Stimulated activated naive B cell treated with anti-CD40 and anti-IgM and Interleukin-4, amounts not matched to agents 10 μg/mL and 1 μg/mL and 100 μg/mL, for 72 hours (primary cell): ENCODE data around the gene SGK1.

ENCODE experiments used
- ATAC-seq, 2 donors: fragments of 150-1000 bp; cut with Tn5 transposase; replicated peaks; 2 replicates each; pipeline ENCODE4 v1.10.0; 2021; ENCODE audit warnings: moderate library complexity in 1 of 2
- DNase-seq: peaks from one replicate; pipeline ENCODE4 v3.0.0; 2021
- H3K27ac Mint-ChIP-seq: one replicate; pipeline ENCODE4 v1.8.0; 2022; ENCODE audit warnings: mild to moderate bottlenecking, mixed read lengths
- H3K27me3 Mint-ChIP-seq, 2 donors: one replicate each; pipeline ENCODE4 v1.8.0; 2022; ENCODE audit warnings: mixed read lengths in 2 of 2
- H3K36me3 Mint-ChIP-seq, 2 donors: one replicate each; pipeline ENCODE4 v1.8.0; 2022; ENCODE audit warnings: mixed read lengths in 2 of 2, mild to moderate bottlenecking in 1 of 2
- H3K4me1 Mint-ChIP-seq, 2 donors: one replicate each; pipeline ENCODE4 v1.8.0; 2022; ENCODE audit warnings: mixed read lengths in 2 of 2, mild to moderate bottlenecking in 1 of 2
- H3K4me3 Mint-ChIP-seq, 2 donors: one replicate each; pipeline ENCODE4 v1.8.0; 2022; ENCODE audit warnings: mild to moderate bottlenecking in 2 of 2, mixed read lengths in 2 of 2, moderate library complexity in 1 of 2
- H3K9me3 Mint-ChIP-seq, 2 donors: one replicate each; pipeline ENCODE4 v1.8.0; 2022; ENCODE audit warnings: mixed read lengths in 2 of 2, mild to moderate bottlenecking in 1 of 2

Gene SGK1

DNA sequence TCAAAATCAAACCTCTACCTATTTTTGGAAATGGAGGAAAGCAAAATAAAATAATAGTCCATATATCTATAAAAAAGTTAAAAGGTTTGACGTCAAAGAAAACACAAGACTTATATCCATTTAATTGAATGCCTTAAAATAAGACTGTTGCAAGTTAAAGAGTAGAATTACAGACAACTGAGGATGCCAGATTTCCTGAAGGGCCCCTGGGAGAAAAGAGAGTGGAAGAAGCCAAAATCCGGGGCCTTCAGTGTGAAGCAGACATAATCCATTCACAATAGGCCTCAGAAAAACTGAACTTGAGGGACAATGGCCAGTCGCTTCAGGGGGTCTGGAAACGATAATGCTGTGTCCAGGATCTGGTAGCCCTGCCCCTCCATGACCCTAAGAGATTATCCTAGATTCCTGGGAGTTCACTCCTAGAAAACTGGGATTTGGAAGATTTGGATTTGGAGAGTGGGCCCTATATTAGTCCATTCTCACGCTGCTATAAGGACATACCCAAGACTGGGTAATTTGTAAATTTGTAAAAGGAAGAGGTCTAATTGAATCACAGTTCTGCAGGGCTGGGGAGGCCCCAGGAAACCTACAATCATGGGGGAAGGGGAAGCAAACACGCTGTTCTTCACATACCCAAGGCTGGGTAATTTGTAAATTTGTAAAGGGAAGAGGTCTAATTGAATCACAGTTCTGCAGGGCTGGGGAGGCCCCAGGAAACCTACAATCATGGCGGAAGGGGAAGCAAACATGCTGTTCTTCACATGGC, 171.5 kb downstream of the SGK1 start:
- DNase-seq = no peak
- no peak overlapping the region for H3K4me3 Mint-ChIP-seq
- H3K36me3 Mint-ChIP-seq = no peaks in the 10 kb centered on the region
- no peak for ATAC-seq
- H3K27ac Mint-ChIP-seq = no peak overlapping the region
- peaks cover 5 to 6% of the 10 kb centered on the region in 2 donors for H3K9me3 Mint-ChIP-seq
- H3K4me1 Mint-ChIP-seq = peaks cover 3 to 7% of the 10 kb centered on the region in 2 donors
- no peaks in the 10 kb centered on the region for H3K27me3 Mint-ChIP-seq

DNA sequence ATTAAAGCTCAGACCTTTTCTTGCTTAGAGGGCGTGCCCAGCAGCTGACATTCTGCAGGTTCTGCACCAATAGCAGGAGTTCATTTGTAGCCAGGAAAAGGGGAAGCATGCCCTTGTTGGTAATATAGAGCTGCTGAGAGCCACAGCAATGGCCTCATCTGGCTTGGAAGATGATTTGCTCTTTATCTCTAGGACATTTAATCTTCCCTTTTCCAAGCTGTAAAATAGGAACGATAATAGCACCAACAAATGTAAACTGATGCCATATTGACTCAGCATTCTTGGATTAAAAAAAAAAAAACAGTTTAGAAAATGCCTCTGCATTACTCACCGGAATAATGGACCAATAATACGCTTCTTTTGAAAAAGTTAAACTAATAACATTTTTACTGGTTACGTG, 172.1 kb downstream of the SGK1 start:
- Mint-ChIP-seq H3K9me3 (peaks cover 5 to 6% of the 10 kb centered on the region in 2 donors), H3K27ac (no peak overlapping the region), H3K27me3 (no peaks in the 10 kb centered on the region), H3K4me3 (no peak overlapping the region), H3K4me1 (peaks cover 3 to 7% of the 10 kb centered on the region in 2 donors), H3K36me3 (no peaks in the 10 kb centered on the region)
- ATAC-seq (peak; percentile 86 to 89), DNase-seq (no peak)

DNA sequence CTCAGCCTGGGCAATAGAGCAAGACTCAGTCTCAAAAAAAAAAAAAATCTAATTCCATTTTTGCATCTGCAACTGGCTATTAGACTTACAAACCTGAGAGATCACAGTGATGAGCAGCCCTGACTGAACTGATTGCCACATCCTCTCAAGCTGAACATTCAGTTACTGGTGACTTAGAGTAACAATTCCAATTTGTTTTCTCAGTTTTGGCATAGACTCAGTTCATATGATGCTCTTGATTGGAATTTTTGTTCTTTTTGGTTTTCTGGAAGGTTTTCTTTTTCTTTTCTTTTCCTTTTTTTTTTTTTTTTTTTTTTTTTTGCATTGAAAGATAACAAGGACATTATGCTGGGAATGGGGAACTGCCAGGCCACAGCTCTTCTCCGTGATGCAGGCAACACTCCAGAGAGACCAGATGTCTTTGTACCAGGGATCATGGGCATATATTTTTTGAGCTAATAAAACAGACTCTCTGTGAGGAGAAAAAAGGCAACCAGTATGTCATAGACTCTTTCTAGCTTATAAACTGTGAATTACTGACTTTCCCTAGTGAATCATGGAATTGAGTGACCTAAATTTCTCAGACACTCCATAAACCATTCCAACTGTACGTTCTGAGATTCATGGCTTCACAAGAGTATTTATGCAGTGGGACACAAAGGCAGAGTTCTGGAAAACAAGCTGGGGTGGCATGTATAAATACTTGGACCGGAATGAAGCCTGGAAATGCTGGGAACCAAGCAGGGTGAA, 179.5 kb downstream of the SGK1 start:
- ATAC-seq = no peak
- DNase-seq = no peak
- H3K4me1 Mint-ChIP-seq = no peaks in the 10 kb centered on the region
- H3K36me3 Mint-ChIP-seq = no peaks in the 10 kb centered on the region
- no peak overlapping the region for H3K27ac Mint-ChIP-seq
- no peaks in the 10 kb centered on the region for H3K27me3 Mint-ChIP-seq
- H3K9me3 Mint-ChIP-seq = no peaks in the 10 kb centered on the region
- H3K4me3 Mint-ChIP-seq = no peak overlapping the region

DNA sequence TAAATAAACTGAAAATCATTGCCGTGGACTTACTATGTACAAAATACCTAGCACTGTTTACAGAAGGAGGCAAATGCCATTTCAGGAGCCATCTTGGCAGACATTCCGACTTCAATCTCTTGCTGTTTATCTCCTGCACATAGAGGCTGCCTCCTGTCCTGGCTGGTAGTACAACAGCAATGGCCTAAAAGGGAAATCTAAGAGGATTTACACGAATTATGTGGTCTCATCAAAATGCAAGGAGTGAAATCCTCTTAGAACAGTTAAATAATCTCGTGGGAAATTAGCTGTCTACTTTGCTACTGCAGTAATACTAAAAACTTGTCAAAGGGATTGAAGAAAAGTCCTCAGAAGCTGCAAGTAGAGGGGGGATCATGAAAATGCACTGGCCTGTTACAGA, 183.3 kb downstream of the SGK1 start:
- no peak overlapping the region for H3K27ac Mint-ChIP-seq
- peaks cover 0 to 16% of the 10 kb centered on the region in 2 donors for H3K36me3 Mint-ChIP-seq
- no peaks in the 10 kb centered on the region for H3K4me1 Mint-ChIP-seq
- H3K4me3 Mint-ChIP-seq = no peak overlapping the region
- ATAC-seq (no peak), DNase-seq (no peak)
- H3K27me3 Mint-ChIP-seq = peaks cover 0 to 4% of the 10 kb centered on the region in 2 donors
- peaks cover 5 to 16% of the 10 kb centered on the region in 2 donors for H3K9me3 Mint-ChIP-seq

DNA sequence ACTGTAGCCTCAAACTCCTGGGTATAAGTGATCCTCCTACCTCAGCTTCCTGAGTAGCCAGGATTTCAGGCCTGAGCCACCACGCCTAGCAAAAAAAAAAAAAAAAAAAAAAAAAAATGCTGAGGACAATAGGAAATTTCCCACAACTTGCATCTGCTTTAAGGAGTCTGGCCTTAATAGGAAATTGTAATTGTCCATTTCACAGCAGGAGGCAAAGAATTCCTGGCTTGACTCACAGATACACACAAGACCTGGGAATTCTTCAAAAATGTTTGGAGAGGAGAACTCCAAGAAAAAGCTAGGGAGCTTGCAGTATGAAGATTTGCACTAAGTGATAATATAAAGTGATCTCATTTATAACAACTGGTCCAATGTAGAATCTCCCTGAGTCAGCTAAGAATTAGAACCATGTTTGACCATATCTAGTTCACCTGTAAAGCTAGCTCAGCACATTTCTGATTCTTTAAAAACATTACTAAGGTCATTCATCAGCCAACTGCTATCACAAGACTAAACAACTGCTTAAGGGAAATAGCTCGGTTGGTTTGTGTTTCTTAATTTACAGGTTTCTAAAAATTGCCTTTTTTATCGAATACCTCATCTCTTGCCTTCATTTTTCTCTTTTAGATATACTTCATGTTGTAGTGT, 185.3 kb downstream of the SGK1 start:
- Mint-ChIP-seq H3K36me3 (peaks cover 0 to 16% of the 10 kb centered on the region in 2 donors), H3K27me3 (peaks cover 0 to 4% of the 10 kb centered on the region in 2 donors), H3K27ac (no peak overlapping the region), H3K4me1 (no peaks in the 10 kb centered on the region), H3K4me3 (no peak overlapping the region), H3K9me3 (peaks cover 5 to 16% of the 10 kb centered on the region in 2 donors)
- ATAC-seq = no peak
- no peak for DNase-seq

DNA sequence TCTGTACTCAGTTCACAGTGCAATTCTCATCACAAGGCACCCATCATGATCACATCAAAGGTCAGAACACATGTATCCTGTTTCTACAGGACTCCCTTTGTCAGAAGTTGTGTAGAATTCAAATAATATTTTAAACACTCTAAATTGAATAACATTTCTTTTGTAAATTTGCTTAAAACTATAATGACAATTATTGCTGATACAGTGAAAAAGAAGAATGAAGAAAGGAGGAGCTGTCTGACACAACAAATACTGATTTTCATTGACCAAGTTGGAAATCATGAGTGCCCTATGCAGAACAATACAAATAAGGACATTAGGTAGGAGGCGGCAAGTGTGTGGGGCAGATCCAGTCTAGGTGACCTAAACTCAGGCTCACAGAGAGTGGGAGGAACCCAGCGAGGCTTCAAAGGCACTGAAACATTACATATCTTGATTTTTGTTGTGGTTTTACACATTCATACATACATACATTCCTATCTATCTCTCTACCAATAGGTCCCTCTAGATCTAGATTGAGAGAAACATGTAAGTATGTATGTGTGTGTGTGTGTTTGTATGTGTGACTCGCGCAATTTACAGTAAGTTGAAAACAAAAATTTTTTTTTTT, 186.3 kb downstream of the SGK1 start:
- Mint-ChIP-seq H3K4me1 (no peaks in the 10 kb centered on the region), H3K36me3 (peaks cover 0 to 16% of the 10 kb centered on the region in 2 donors), H3K9me3 (peaks cover 5 to 16% of the 10 kb centered on the region in 2 donors), H3K27ac (no peak overlapping the region), H3K27me3 (peaks cover 0 to 4% of the 10 kb centered on the region in 2 donors), H3K4me3 (no peak overlapping the region)
- no peak for ATAC-seq
- no peak for DNase-seq

DNA sequence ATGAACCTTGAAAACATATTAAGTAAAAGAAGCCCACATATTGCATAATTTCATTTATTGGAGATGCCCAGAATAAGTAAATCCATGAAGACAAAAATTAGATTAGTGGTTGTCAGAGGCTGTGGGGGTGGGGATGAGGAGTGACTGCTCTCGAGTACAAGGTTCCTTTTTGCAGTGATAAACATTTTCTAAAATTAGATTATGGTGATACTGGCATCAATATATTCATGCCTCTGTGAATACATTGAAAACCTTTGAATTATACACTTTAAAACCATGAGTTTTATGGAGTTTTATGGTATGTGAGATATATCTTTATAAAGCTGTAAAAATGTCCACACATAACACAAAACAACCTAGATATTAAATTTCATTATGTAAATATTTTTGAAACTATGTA, 189.8 kb downstream of the SGK1 start:
- Mint-ChIP-seq H3K27ac (no peak overlapping the region), H3K36me3 (peaks cover 0 to 16% of the 10 kb centered on the region in 2 donors)

DNA sequence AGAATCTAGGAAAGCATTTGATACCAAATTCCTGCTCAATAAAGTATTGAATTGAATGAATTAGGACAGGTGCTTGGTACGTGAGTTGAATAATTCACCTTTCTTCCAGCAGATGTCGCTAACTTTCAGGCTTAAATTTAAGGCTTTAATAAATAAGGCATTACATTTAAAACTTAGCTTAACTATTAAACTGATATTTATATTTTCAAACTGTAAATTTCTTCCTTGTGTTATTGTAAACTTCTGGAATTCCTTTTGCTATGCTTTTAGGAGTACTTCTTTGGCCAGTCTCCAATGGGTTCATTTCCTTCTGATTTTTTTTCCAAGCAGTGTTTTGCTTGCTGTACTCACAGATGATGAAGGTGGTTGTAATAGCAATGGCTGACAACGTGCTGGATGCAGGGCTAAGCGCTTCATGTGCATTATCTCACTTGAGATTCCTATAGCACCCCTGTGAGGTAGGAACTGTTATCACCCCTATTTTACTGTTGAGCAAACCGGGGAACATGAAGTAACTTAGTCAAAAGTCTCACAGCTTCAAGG, 194.2 kb downstream of the SGK1 start:
- Mint-ChIP-seq H3K27ac (no peak overlapping the region), H3K36me3 (peaks cover 0 to 2% of the 10 kb centered on the region in 2 donors), H3K9me3 (peaks cover 0 to 4% of the 10 kb centered on the region in 2 donors), H3K27me3 (no peaks in the 10 kb centered on the region), H3K4me3 (no peak overlapping the region), H3K4me1 (no peaks in the 10 kb centered on the region)
- ATAC-seq = peak in 1 of 2 donors; percentile 29
- DNase-seq = no peak

More for the DNA sequence above, 189.8 kb downstream of the SGK1 start:
- DNase-seq (no peak), ATAC-seq (no peak)
- peaks cover 5 to 16% of the 10 kb centered on the region in 2 donors for H3K9me3 Mint-ChIP-seq
- H3K4me3 Mint-ChIP-seq = no peak overlapping the region
- no peaks in the 10 kb centered on the region for H3K4me1 Mint-ChIP-seq
- peaks cover 0 to 4% of the 10 kb centered on the region in 2 donors for H3K27me3 Mint-ChIP-seq

DNA sequence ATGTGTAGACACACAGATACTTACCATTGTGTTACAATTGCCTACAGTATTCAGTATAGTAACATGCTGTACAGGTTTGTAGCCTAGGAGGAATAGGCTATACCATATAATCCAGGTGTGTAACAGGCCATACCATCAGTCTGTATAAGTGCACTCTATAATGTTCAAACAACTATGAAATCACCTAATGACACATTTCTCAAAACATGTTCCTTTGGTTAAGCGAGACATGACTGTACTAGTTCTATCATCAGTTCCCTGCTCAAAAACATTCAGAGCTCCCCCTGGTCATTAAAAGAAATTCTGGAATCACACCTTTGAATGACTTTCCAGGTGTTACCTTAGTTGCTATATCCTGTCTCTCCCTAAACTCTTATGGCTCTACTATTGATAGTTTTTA, 195.1 kb downstream of the SGK1 start:
- no peaks in the 10 kb centered on the region for H3K27me3 Mint-ChIP-seq
- DNase-seq = no peak
- H3K4me1 Mint-ChIP-seq = no peaks in the 10 kb centered on the region
- peaks cover 0 to 4% of the 10 kb centered on the region in 2 donors for H3K9me3 Mint-ChIP-seq
- ATAC-seq = no peak
- H3K4me3 Mint-ChIP-seq = no peak overlapping the region
- peaks cover 0 to 2% of the 10 kb centered on the region in 2 donors for H3K36me3 Mint-ChIP-seq
- H3K27ac Mint-ChIP-seq = no peak overlapping the region

DNA sequence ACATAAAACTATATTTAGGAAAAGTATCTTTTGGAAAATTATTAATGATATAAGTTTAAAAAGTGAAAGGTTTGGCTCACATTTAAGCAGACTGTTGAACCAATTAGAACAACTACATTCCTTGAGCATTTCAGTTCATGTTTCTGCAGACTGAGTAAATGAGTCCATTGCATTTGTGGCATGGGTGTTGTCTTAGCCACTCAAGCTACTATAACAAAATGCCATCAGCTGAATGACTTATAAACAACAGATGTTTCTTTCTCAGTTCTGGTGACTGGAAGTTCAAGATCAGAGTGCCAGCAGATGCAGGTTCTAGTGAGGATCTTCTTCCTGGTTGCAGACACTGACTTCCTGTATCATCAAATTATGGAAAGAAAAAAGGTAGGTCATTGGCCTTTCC, 198.4 kb downstream of the SGK1 start:
- Mint-ChIP-seq H3K9me3 (peaks cover 0 to 4% of the 10 kb centered on the region in 2 donors), H3K4me1 (peaks cover 0 to 2% of the 10 kb centered on the region in 2 donors), H3K27ac (no peak overlapping the region), H3K36me3 (peaks cover 0 to 2% of the 10 kb centered on the region in 2 donors), H3K27me3 (peaks cover 12 to 16% of the 10 kb centered on the region in 2 donors), H3K4me3 (no peak overlapping the region)
- ATAC-seq (no peak), DNase-seq (no peak)
